GM19438 (cell line): ENCODE results near the gene ABLIM3.

Source experiments
- ATAC-seq: cut with Tn5 transposase; IDR thresholded peaks from one replicate; pipeline ENCODE4 v1.9.1; 2021; ENCODE audit warnings: low read depth; ENCODE audit not compliant: unreplicated experiment

Gene ABLIM3

DNA sequence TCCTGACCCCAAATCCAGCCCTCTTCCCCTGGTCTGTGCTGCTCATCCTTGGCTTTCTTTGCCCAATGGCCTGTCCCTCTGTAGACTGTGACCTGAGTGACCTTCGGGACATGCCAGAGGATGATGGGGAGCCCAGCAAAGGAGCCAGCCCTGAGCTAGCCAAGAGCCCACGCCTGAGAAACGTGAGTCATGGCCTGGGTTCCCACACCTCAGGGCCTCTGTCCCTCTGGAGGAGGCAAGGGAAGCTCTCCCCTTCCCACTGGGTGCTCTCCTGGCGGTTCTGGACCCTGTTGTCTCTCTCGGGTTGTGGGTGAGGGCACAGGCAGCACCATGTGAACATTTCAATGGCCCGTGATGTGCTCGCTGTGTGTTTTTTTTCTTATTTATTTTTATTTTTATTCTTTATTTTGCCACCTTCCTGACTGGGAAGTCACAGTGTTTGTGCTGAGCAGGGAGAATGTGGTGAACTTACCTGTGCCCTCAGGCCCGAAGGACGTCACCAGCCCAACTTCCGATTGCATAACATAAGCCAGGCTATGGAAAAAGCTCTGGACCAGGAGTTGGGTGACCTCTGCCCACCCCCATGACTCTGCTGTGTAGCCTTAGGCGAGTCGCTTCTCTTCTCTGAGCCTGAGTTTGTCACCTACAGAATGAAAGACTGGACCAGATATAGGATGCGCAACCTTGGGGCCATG is 159.9 kb downstream of the ABLIM3 start:
- no peak for ATAC-seq

DNA sequence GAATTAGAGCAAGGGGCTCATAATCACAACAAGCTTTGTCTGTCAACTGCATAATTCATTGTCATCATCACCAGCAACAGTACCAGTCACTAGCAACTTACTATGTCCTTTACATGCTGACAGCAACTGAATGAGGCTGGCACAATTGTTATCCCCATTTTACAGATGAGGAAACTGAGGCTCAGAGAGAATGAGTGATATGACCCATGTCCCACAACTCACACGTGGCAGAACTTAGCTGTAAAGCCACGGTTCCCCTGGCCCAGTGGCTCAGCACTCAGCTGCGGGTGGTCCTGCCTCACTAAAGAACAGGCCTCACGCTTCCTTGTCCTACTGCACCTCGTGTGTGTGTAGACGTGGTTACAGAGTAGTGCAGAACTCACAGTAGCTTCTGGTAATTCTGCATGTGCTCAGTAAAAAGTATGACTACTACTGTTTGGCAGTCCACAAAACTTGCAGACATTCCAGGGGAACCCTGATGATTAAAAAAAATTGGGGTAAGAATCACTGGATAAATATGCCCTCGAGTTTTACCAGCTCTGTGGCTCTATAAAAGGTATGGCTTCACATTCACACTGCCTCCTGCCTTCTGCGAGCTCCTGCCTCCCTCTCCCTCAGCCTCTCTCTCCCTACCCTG is 160.6 kb downstream of the ABLIM3 start:
- no peak for ATAC-seq

DNA sequence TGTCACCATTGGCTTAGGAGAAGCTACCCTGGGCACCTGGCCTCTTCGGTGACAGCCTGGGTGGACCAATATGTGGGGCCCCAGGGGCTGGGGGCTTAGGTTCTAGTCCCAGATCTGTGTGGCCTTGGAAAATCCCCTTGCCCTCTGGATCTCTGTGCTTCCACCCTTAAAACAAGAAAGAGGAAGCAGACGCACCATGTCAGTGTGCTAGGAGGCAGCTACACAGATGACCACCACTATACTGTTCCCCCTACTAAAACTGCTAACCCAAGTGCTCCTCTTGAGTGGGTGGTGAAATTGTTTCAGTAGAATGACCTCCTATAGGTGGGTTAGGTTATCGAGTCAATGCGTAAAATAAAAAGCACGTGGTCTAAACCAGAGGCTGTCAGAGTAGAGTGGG is 161.3 kb downstream of the ABLIM3 start:
- ATAC-seq = no peak

DNA sequence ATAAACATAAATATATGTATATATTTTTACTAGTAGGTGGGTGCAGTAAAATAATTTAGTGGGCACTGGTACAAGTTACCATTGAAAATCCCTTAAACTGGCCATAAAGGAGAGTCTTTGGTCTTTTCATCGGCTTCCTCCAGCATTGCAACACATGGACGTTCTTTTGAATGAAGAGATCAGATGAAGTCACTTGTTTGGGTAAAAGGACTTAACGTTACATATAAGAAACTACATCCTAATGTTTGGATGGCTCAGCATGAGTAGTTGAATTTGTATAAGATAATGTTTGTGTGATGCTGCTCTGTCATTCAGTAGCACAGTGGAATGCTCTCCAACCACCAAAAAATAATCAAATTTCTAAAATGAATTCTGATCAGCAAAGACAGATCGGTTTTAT is 161.9 kb downstream of the ABLIM3 start:
- no peak for ATAC-seq

DNA sequence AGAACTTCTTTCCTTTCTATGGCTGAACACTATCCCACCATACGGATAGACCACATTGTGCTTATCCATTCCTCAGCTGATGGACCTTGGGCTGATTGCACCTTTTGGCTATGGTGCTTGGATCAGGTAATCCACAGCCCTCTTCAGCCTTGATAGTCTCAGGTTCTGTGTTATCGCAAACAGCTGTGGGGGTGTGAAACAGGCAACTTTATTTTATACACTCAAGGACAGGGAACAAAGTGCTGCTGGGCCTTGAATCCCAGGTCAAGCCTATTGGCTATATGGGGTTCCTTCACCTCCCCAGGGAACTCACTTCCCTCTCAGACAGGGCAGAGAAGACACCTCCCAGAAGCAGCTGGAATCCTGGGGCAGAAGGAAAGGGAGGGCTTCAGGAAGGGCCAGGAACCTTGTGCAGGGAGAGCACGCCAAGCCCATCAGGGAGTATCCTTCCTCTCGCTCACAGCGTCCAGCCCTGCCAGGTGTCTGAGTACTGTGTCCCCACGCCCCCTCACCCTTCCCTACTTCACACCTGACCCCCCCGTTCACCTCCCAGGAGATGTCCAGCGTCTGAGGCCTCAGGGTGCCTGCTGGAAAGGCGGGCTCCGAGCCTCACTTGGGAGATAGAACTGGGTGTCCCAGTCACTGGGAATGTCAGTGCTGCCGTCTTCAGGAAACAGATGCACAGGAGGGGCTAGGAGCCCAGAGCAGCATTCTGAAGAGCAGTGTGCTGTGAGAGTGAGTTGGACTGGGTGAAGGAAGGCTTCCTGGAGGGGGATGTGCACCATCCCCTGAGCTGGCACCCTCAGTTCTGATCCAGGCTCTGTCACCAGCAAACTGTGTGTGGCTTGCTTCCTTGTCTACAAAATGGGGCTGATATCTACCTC is 163.1 kb downstream of the ABLIM3 start:
- no peak for ATAC-seq

DNA sequence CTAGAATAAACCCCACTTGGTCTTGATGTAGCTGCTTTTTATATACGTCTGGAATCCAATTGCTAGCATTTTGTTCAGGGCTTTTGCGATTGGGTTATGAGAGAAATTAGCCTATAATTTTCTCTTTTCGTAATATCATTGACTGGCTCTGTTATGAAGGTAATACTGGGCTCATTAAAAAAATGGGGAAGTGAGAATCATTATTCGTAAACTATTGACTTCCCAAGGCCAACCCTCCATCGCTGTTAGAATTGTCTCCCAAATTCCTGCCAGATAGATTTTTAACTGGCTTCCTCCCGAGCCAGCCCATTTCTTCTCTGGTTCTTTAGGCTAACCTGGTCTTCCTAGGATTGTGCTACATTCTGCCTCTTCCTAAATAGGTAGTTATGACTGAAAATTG is 168.1 kb downstream of the ABLIM3 start:
- ATAC-seq = no peak
